EH (cell line): ENCODE measurements around the gene SAP30L.

Source experiments
- DNase-seq: peaks from one replicate; pipeline ENCODE4 v3.0.0-alpha.2; 2015; ENCODE audit warnings: low read depth

Gene SAP30L

GRCh38 chr5:154445422-154446194 is at the start of gene SAP30L:
SAP30L (plus strand) TSS chr5:154445997; CDS start chr5:154446605, 608 bp downstream.
- DNase-seq: peak; percentile 94

- DNase-seq: no peak
These were observed 49.7 kb upstream of the SAP30L start for GRCh38 chr5:154396128-154396527.

GRCh38 chr5:154397652-154398406 is 48.0 kb upstream of the SAP30L start:
- no peak for DNase-seq

- peak; percentile 17 for DNase-seq
These were observed 45.1 kb upstream of the SAP30L start for GRCh38 chr5:154400678-154401077.

GRCh38 chr5:154401355-154401754 is 44.4 kb upstream of the SAP30L start:
- no peak for DNase-seq

- DNase-seq: no peak
These were observed 43.9 kb upstream of the SAP30L start for GRCh38 chr5:154401931-154402330.

- no peak for DNase-seq
These were observed 43.2 kb upstream of the SAP30L start for GRCh38 chr5:154402611-154403010.

GRCh38 chr5:154403234-154403633 is 42.6 kb upstream of the SAP30L start:
- DNase-seq: no peak

- peak; percentile 27 for DNase-seq
These were observed 41.9 kb upstream of the SAP30L start for GRCh38 chr5:154403776-154404387.

- DNase-seq: peak; percentile 83
These were observed 40.6 kb upstream of the SAP30L start for GRCh38 chr5:154405078-154405792.

- DNase-seq: no peak
These were observed 39.6 kb upstream of the SAP30L start for GRCh38 chr5:154406231-154406630.

GRCh38 chr5:154406826-154407225 is 39.0 kb upstream of the SAP30L start:
- DNase-seq: no peak

GRCh38 chr5:154408811-154409210 is 37.0 kb upstream of the SAP30L start:
- no peak for DNase-seq

GRCh38 chr5:154409230-154409840 is 36.5 kb upstream of the SAP30L start:
- DNase-seq: no peak

- DNase-seq: no peak
These were observed 35.8 kb upstream of the SAP30L start for GRCh38 chr5:154410008-154410407.

GRCh38 chr5:154410786-154411185 is 35.0 kb upstream of the SAP30L start:
- DNase-seq: no peak

- DNase-seq: no peak
These were observed 34.5 kb upstream of the SAP30L start for GRCh38 chr5:154411338-154411737.

GRCh38 chr5:154412316-154412715 is 33.5 kb upstream of the SAP30L start:
- no peak for DNase-seq

- no peak for DNase-seq
These were observed 32.9 kb upstream of the SAP30L start for GRCh38 chr5:154412925-154413324.

GRCh38 chr5:154415114-154415513 is 30.7 kb upstream of the SAP30L start:
- no peak for DNase-seq

GRCh38 chr5:154418344-154418820 is 27.4 kb upstream of the SAP30L start:
- DNase-seq: peak; percentile 41

GRCh38 chr5:154419236-154419635 is 26.6 kb upstream of the SAP30L start:
- no peak for DNase-seq
